GM12878 (cell line): Measurements from ENCODE around the gene GMPPB. TPM values are rescaled to one million over a fixed set of nuclear protein-coding genes. Genes with fewer than 3 reads are reported as not detected.
A peak's percentile ranks its signal among the peaks of the same experiment; 100 is the strongest.

Experiments
- CEBPZ ChIP-seq: fragments of 150-350 bp; IDR thresholded peaks from 2 replicates; pipeline ENCODE4 v1.6.1; 2016; ENCODE audit warnings: low read depth, low read length
- MTA2 ChIP-seq: fragments of 450-650 bp; IDR thresholded peaks from 2 replicates; pipeline ENCODE4 v1.6.1; 2016; ENCODE audit warnings: low read depth, mild to moderate bottlenecking, moderate library complexity
- MYC ChIP-seq: IDR thresholded peaks from 2 replicates; pipeline ENCODE4 v1.6.1; 2011; ENCODE audit warnings: mild to moderate bottlenecking, low read length, moderate library complexity, inconsistent platforms; ENCODE audit not compliant: insufficient read depth, insufficient replicate concordance, insufficient read length, severe bottlenecking
- NR2C2 ChIP-seq: IDR thresholded peaks from 2 replicates; pipeline ENCODE4 v1.6.1; 2011; ENCODE audit warnings: borderline replicate concordance, low read depth; ENCODE audit not compliant: control insufficient read depth, insufficient read length
- PML ChIP-seq: IDR thresholded peaks from 2 replicates; pipeline ENCODE4 v1.6.1; 2012; ENCODE audit warnings: low read length, inconsistent platforms
- POLR2AphosphoS5 ChIP-seq: IDR thresholded peaks from 2 replicates; pipeline ENCODE4 v1.6.1; 2011; ENCODE audit warnings: mild to moderate bottlenecking, low read length, inconsistent platforms
- POU2F2 ChIP-seq: IDR thresholded peaks from 3 replicates; pipeline ENCODE4 v1.6.1; 2011; ENCODE audit warnings: low read depth, mild to moderate bottlenecking, low read length, borderline replicate concordance
- RAD21 ChIP-seq: IDR thresholded peaks from 2 replicates; pipeline ENCODE4 v1.6.1; 2011; ENCODE audit warnings: mild to moderate bottlenecking, low read depth, low read length, moderate library complexity; ENCODE audit not compliant: insufficient read depth
- RB1 ChIP-seq: fragments of 450-650 bp; formaldehyde crosslinking; IDR thresholded peaks from 2 replicates; pipeline ENCODE4 v1.6.1; 2017; ENCODE audit warnings: mild to moderate bottlenecking, borderline replicate concordance
- SMC3 ChIP-seq: IDR thresholded peaks from 2 replicates; pipeline ENCODE4 v1.6.1; 2011; ENCODE audit warnings: low read length, improper control_type of control experiment, borderline replicate concordance
- SPI1 ChIP-seq: IDR thresholded peaks from 2 replicates; pipeline ENCODE4 v1.6.1; 2011; ENCODE audit warnings: low read depth, mild to moderate bottlenecking, low read length, moderate library complexity, borderline replicate concordance; ENCODE audit not compliant: insufficient read depth
- TCF3 ChIP-seq: IDR thresholded peaks from 2 replicates; pipeline ENCODE4 v1.6.1; 2012; ENCODE audit warnings: low read depth, mild to moderate bottlenecking, low read length, borderline replicate concordance; ENCODE audit not compliant: insufficient read depth
- WRNIP1 ChIP-seq: IDR thresholded peaks from 2 replicates; pipeline ENCODE4 v1.6.1; 2011; ENCODE audit warnings: low read depth, low read length, improper control_type of control experiment, borderline replicate concordance
- YBX1 ChIP-seq: fragments of 450-650 bp; IDR thresholded peaks from 2 replicates; pipeline ENCODE4 v1.6.1; 2016; ENCODE audit warnings: antibody characterized with exemption
- ZNF592 ChIP-seq: fragments of 450-650 bp; IDR thresholded peaks from 2 replicates; pipeline ENCODE4 v1.6.1; 2017; ENCODE audit warnings: mild to moderate bottlenecking, moderate library complexity
- ZNF687 ChIP-seq: fragments of 450-650 bp; IDR thresholded peaks from 2 replicates; pipeline ENCODE4 v1.6.1; 2017; ENCODE audit warnings: mild to moderate bottlenecking, moderate library complexity
- ZSCAN29 ChIP-seq: fragments of 450-650 bp; IDR thresholded peaks from 2 replicates; pipeline ENCODE4 v1.6.1; 2017; ENCODE audit warnings: mild to moderate bottlenecking, moderate library complexity
- polyA plus RNA-seq, 11 experiments: library from polyadenylated mRNA; depleted of rRNA in 4 of 11; unstranded in 6 of 11; stranded (reverse) in 5 of 11; fragments of >200 nt; fragmentation: Nextera tagmentation in 4 of 11; fragmentation: Illumina TruSeq in 1 of 11; extraction: Ambion mirVana in 4 of 11; extraction: Trizol in 1 of 11; gene quantifications; 1 replicate in 1 of 11; 2 replicates in 10 of 11; pipeline versions ENCODE4 v1.2.1 to v1.2.3, GENCODE V29; 2011 to 2016; ENCODE audit warnings: inconsistent platforms in 2 of 11, missing spikeins in 2 of 11, low read depth in 1 of 11
- total RNA-seq, 4 experiments: library from RNA; depleted of rRNA in 3 of 4; stranded (reverse); fragments of >200 nt in 3 of 4; fragmentation: Illumina TruSeq in 1 of 4; extraction: Trizol in 1 of 4; gene quantifications; 2 replicates each; pipeline versions ENCODE4 v1.2.1 to v1.2.3, GENCODE V29; 2013 to 2021

GMPPB gene
- total and polyA plus RNA-seq, 10 of the 15 experiments (the other 5 are each of a cell fraction or from before 2014, with no cell fraction given) = 2.3 to 99.5 (median 23.3) TPM

- TF ChIP-seq MYC = no peak
- TF ChIP-seq POLR2AphosphoS5 = peak; percentile 65
- no peak for TF ChIP-seq WRNIP1
- TF ChIP-seq SPI1 = peak; percentile 68
- TF ChIP-seq ZNF687 = peak; percentile 32; the same call in 1 of the 2 replicates
- TF ChIP-seq YBX1 = no peak
- TF ChIP-seq RB1 = peak; percentile 51; the same call in 1 of the 2 replicates
- no peak for TF ChIP-seq CEBPZ
- no peak for TF ChIP-seq ZSCAN29
- TF ChIP-seq SMC3 = no peak
- peak; percentile 75; the same call in 1 of the 2 replicates for TF ChIP-seq PML
- no peak for TF ChIP-seq ZNF592
- TF ChIP-seq POU2F2 = no peak
- TF ChIP-seq MTA2 = no peak
- TF ChIP-seq NR2C2 = no peak
- TF ChIP-seq TCF3 = 0 out of 2 replicates have a peak, but pooled peaks have one; percentile 6
- TF ChIP-seq RAD21 = no peak
These were observed at the start of gene GMPPB (continued) for GRCh38 chr3:49723628-49724551.
